ENCODE measurements around the gene TMEM41B. TPM values are rescaled to one million over a fixed set of nuclear protein-coding genes. Genes with fewer than 3 reads are reported as not detected.
"Not testable (repeated sequence)": the region's sequence is repeated elsewhere in the genome, so short reads cannot be mapped to it uniquely, and the experiment has no call there.

Gene TMEM41B
- polyA plus RNA-seq, 3 donors, result 5.5 to 11.3 (median 5.9) TPM

- Mint-ChIP-seq H3K4me1 (no peaks in the 10 kb centered on the region), H3K9me3 (peaks cover 0 to 8% (median 0%) of the 10 kb centered on the region in 7 donors), H3K27ac (peak overlapping the region in 1 of 7 donors; percentile 60), H3K27me3 (ENCODE audit: low read depth in 3 of 3) (no peaks in the 10 kb centered on the region), H3K4me3 (no peak overlapping the region), H3K36me3 (no peaks in the 10 kb centered on the region)
- Histone ChIP-seq H3K4me3 (replicated peaks in 1 of 3; ENCODE audit: low read depth in 2 of 3, low read length in 3 of 3) (no peak overlapping the region), H3K9me3 (replicated peaks in 1 of 2; ENCODE audit: control insufficient read depth in 1 of 2, insufficient read depth in 1 of 2, low read length in 2 of 2) (no peaks in the 10 kb centered on the region), H3K4me1 (ENCODE audit: control insufficient read depth in 1 of 2, insufficient read depth in 2 of 2, low read length in 2 of 2) (no peaks in the 10 kb centered on the region), H3K4me2 (replicated peaks; ENCODE audit: extremely low read depth, low read length, poor library complexity, severe bottlenecking) (no peak overlapping the region), H2AFZ (ENCODE audit: insufficient read depth, low read depth, low read length, poor library complexity, severe bottlenecking) (no peak overlapping the region), H3K27me3 (ENCODE audit: control insufficient read depth in 2 of 2, insufficient read depth in 2 of 2, low read length in 2 of 2) (no peaks in the 10 kb centered on the region), H3K79me2 (ENCODE audit: insufficient read depth, low read length) (no peaks in the 10 kb centered on the region), H3K36me3 (replicated peaks in 1 of 2; ENCODE audit: control insufficient read depth in 1 of 2, insufficient read depth in 2 of 2, low read length in 2 of 2) (no peaks in the 10 kb centered on the region), H3K27ac (ENCODE audit: low read depth in 1 of 2, low read length in 2 of 2) (no peak overlapping the region), H3K9ac (ENCODE audit: insufficient read depth, low read length, poor library complexity, severe bottlenecking) (no peak overlapping the region), H4K20me1 (ENCODE audit: insufficient read depth, low read length) (no peaks in the 10 kb centered on the region)
- intact Hi-C loops (cut with micrococcal nuclease), result no loop called here
- no peak for TF ChIP-seq CTCF (IDR thresholded peaks at IDR 0.05)
- WGBS (ENCODE audit: insufficient coverage), result 100% methylated on average over 5 of the region's 10 CpGs
- DNase-seq, result no peak
Measured at GRCh38 chr11:9330387-9331384, 16.3 kb upstream of the TMEM41B start.

GRCh38 chr11:9320047-9320446, 5.7 kb upstream of the TMEM41B start:
- H3K9ac ChIP-seq (ENCODE audit: insufficient read depth, low read length, poor library complexity, severe bottlenecking), result no peak overlapping the region
- Mint-ChIP-seq H3K27ac (no peak overlapping the region), H3K27me3 (ENCODE audit: low read depth in 3 of 3) (peaks cover 1 to 5% (median 4%) of the 10 kb centered on the region in 3 donors), H3K4me3 (no peak overlapping the region), H3K36me3 (no peaks in the 10 kb centered on the region), H3K4me1 (peaks cover 31% of the 10 kb centered on the region), H3K9me3 (no peaks in the 10 kb centered on the region)
- intact Hi-C loops (cut with micrococcal nuclease), result loop anchor here in 1 of 2 donors (10.0 kb wide), 1 partner anchor 145 kb away; no protein-coding TSS in a partner anchor
- no peaks in the 10 kb centered on the region for H3K9me3 ChIP-seq (replicated peaks in 1 of 2; ENCODE audit: control insufficient read depth in 1 of 2, insufficient read depth in 1 of 2, low read length in 2 of 2)
- no peak overlapping the region for H3K4me2 ChIP-seq (replicated peaks; ENCODE audit: extremely low read depth, low read length, poor library complexity, severe bottlenecking)
- H3K27me3 ChIP-seq (ENCODE audit: control insufficient read depth in 2 of 2, insufficient read depth in 2 of 2, low read length in 2 of 2), result no peaks in the 10 kb centered on the region
- peaks cover 10 to 15% of the 10 kb centered on the region in 2 donors for H3K4me1 ChIP-seq (ENCODE audit: control insufficient read depth in 1 of 2, insufficient read depth in 2 of 2, low read length in 2 of 2)
- H4K20me1 ChIP-seq (ENCODE audit: insufficient read depth, low read length), result no peaks in the 10 kb centered on the region
- H3K27ac ChIP-seq (ENCODE audit: low read depth in 1 of 2, low read length in 2 of 2), result no peak overlapping the region
- H3K79me2 ChIP-seq (ENCODE audit: insufficient read depth, low read length), result no peaks in the 10 kb centered on the region
- no peak overlapping the region for H3K4me3 ChIP-seq (replicated peaks in 1 of 3; ENCODE audit: low read depth in 2 of 3, low read length in 3 of 3)
- whole genome bisulfite sequencing (ENCODE audit: insufficient coverage), result 92% methylated on average over 3 of the region's 3 CpGs
- no peak overlapping the region for H2AFZ ChIP-seq (ENCODE audit: insufficient read depth, low read depth, low read length, poor library complexity, severe bottlenecking)
- no peak for DNase-seq
- TF ChIP-seq CTCF (IDR thresholded peaks at IDR 0.05), result no peak
- H3K36me3 ChIP-seq (replicated peaks in 1 of 2; ENCODE audit: control insufficient read depth in 1 of 2, insufficient read depth in 2 of 2, low read length in 2 of 2), result no peaks in the 10 kb centered on the region

- H3K9me3 ChIP-seq (replicated peaks in 1 of 2; ENCODE audit: control insufficient read depth in 1 of 2, insufficient read depth in 1 of 2, low read length in 2 of 2); H3K36me3 Mint-ChIP-seq; H3K27ac Mint-ChIP-seq; H3K4me3 Mint-ChIP-seq; H3K4me3 ChIP-seq (replicated peaks in 1 of 3; ENCODE audit: low read depth in 2 of 3, low read length in 3 of 3); DNase-seq; H3K79me2 ChIP-seq (ENCODE audit: insufficient read depth, low read length); H3K9me3 Mint-ChIP-seq; H3K9ac ChIP-seq (ENCODE audit: insufficient read depth, low read length, poor library complexity, severe bottlenecking); H3K27me3 ChIP-seq (ENCODE audit: control insufficient read depth in 2 of 2, insufficient read depth in 2 of 2, low read length in 2 of 2); H3K27me3 Mint-ChIP-seq (ENCODE audit: low read depth in 3 of 3); H3K36me3 ChIP-seq (replicated peaks in 1 of 2; ENCODE audit: control insufficient read depth in 1 of 2, insufficient read depth in 2 of 2, low read length in 2 of 2); H2AFZ ChIP-seq (ENCODE audit: insufficient read depth, low read depth, low read length, poor library complexity, severe bottlenecking); H3K4me2 ChIP-seq (replicated peaks; ENCODE audit: extremely low read depth, low read length, poor library complexity, severe bottlenecking); H3K27ac ChIP-seq (ENCODE audit: low read depth in 1 of 2, low read length in 2 of 2); H4K20me1 ChIP-seq (ENCODE audit: insufficient read depth, low read length): not testable (repeated sequence)
- peaks cover 33% of the 10 kb centered on the region for H3K4me1 Mint-ChIP-seq
- intact Hi-C loops (cut with micrococcal nuclease), result loop anchor here (5.0 to 10.0 kb wide), 4 partner anchors 43 to 635 kb away; partner anchors contain the start of genes RPL27A (in 1 of the 2) and TRIM66 (in 1 of the 2)
- WGBS (ENCODE audit: insufficient coverage), result no CpG with 5 or more reads among the region's 4 CpGs
- peaks cover 13 to 18% of the 10 kb centered on the region in 2 donors for H3K4me1 ChIP-seq (ENCODE audit: control insufficient read depth in 1 of 2, insufficient read depth in 2 of 2, low read length in 2 of 2)
Measured at GRCh38 chr11:9319377-9320001, 5.1 kb upstream of the TMEM41B start.
